Neural cell (in vitro differentiated cells): Measurements from ENCODE around the gene TMEM181. TPM values are rescaled to one million over a fixed set of nuclear protein-coding genes. Genes with fewer than 3 reads are reported as not detected.

Source experiments
- H2AFZ ChIP-seq: fragments of 200-600, 300-800 bp; sonication (generic), shearing (Covaris generic); 2 replicates; pipeline ENCODE4 v1.6.0; 2014; ENCODE audit warnings: low read depth, mild to moderate bottlenecking, antibody characterized with exemption, low read length, moderate library complexity
- H3F3A ChIP-seq: fragments of 200-600 bp; shearing (Covaris generic); 2 replicates; pipeline ENCODE4 v1.6.1; 2016; ENCODE audit warnings: mild to moderate bottlenecking, moderate library complexity, mixed read lengths, antibody characterized with exemption, low read length; ENCODE audit not compliant: insufficient read depth, poor library complexity, severe bottlenecking
- H3K27ac ChIP-seq: fragments of 200-600, 300-800 bp; sonication (generic), shearing (Covaris generic); 2 replicates; pipeline ENCODE4 v1.5.1; 2014; ENCODE audit warnings: mild to moderate bottlenecking, low read length, moderate library complexity
- H3K27me3 ChIP-seq: fragments of 300-800, 200-600 bp; sonication (generic), shearing (Covaris generic); 2 replicates; pipeline ENCODE4 v1.6.0; 2014; ENCODE audit warnings: mild to moderate bottlenecking, low read depth, low read length, moderate library complexity; ENCODE audit not compliant: insufficient read depth
- H3K36me3 ChIP-seq: fragments of 300-800, 200-600 bp; sonication (generic), shearing (Covaris generic); 2 replicates; pipeline ENCODE4 v1.5.1; 2014; ENCODE audit warnings: mild to moderate bottlenecking, antibody characterized with exemption, low read length, moderate library complexity; ENCODE audit not compliant: insufficient read depth
- H3K4me2 ChIP-seq: fragments of 300-800, 200-600 bp; sonication (generic), shearing (Covaris generic); 2 replicates; pipeline ENCODE4 v1.6.0; 2014; ENCODE audit warnings: mild to moderate bottlenecking, low read length
- H3K4me3 ChIP-seq: fragments of 300-800, 200-600 bp; sonication (generic), shearing (Covaris generic); 2 replicates; pipeline ENCODE4 v1.5.1; 2014; ENCODE audit warnings: mild to moderate bottlenecking, low read length, moderate library complexity
- H3K79me2 ChIP-seq: fragments of 200-600 bp; shearing (Covaris generic); replicated peaks from 2 replicates; pipeline ENCODE4 v1.6.0; 2014; ENCODE audit warnings: mild to moderate bottlenecking, low read length, moderate library complexity; ENCODE audit not compliant: insufficient read depth
- H3K9ac ChIP-seq: fragments of 300-800, 200-600 bp; sonication (generic), shearing (Covaris generic); 2 replicates; pipeline ENCODE4 v1.6.1; 2016; ENCODE audit warnings: mild to moderate bottlenecking, low read length, mixed read lengths
- H3K9me2 ChIP-seq: fragments of 200-600 bp; shearing (Covaris generic); 2 replicates; pipeline ENCODE4 v1.6.1; 2016; ENCODE audit warnings: mild to moderate bottlenecking, low read length, mixed read lengths; ENCODE audit not compliant: insufficient read depth
- H3K9me3 ChIP-seq: fragments of 200-600, 300-800 bp; sonication (generic), shearing (Covaris generic); 2 replicates; pipeline ENCODE4 v1.6.1; 2016; ENCODE audit warnings: mild to moderate bottlenecking, mixed run types, low read length, moderate library complexity, mixed read lengths
- H4K20me1 ChIP-seq: fragments of 200-600 bp; shearing (Covaris generic); 2 replicates; pipeline ENCODE4 v1.6.1; 2016; ENCODE audit warnings: mild to moderate bottlenecking, mixed run types; ENCODE audit not compliant: insufficient read depth
- CTCF ChIP-seq: fragments of 450-650 bp; IDR thresholded peaks from 2 replicates; pipeline ENCODE4 v1.5.1; 2014; ENCODE audit warnings: antibody characterized with exemption, mild to moderate bottlenecking, moderate library complexity; ENCODE audit not compliant: poor library complexity, severe bottlenecking
- EP300 ChIP-seq: fragments of 450-650 bp; conservative IDR thresholded peaks from 2 replicates; pipeline ENCODE4 v1.6.1; 2014; ENCODE audit warnings: antibody characterized with exemption, mild to moderate bottlenecking, moderate library complexity; ENCODE audit not compliant: poor library complexity, severe bottlenecking
- EZH2 ChIP-seq: fragments of 200-600, 300-800 bp; shearing (Covaris generic), sonication (generic); IDR thresholded peaks from 2 replicates; pipeline ENCODE4 v1.6.1; 2014; ENCODE audit warnings: antibody characterized with exemption, low read length, borderline replicate concordance, mild to moderate bottlenecking; ENCODE audit not compliant: insufficient read depth, poor library complexity, severe bottlenecking
- MXI1 ChIP-seq: fragments of 450-650 bp; conservative IDR thresholded peaks from 2 replicates; pipeline ENCODE4 v1.6.1; 2014; ENCODE audit warnings: antibody characterized with exemption, mild to moderate bottlenecking; ENCODE audit not compliant: poor library complexity, severe bottlenecking
- POLR2AphosphoS5 ChIP-seq: IDR thresholded peaks from 2 replicates; pipeline ENCODE4 v1.6.1; 2012
- RAD21 ChIP-seq: fragments of 450-650 bp; conservative IDR thresholded peaks from 2 replicates; pipeline ENCODE4 v1.6.1; 2014; ENCODE audit warnings: antibody characterized with exemption, mild to moderate bottlenecking, moderate library complexity
- REST ChIP-seq: IDR thresholded peaks from 2 replicates; pipeline ENCODE4 v1.6.1; 2012; ENCODE audit warnings: borderline replicate concordance
- SMC3 ChIP-seq: fragments of 450-650 bp; conservative IDR thresholded peaks from 2 replicates; pipeline ENCODE4 v1.6.1; 2014; ENCODE audit warnings: antibody characterized with exemption, mild to moderate bottlenecking, moderate library complexity; ENCODE audit not compliant: poor library complexity
- TAF1 ChIP-seq: IDR thresholded peaks from 2 replicates; pipeline ENCODE4 v1.6.1; 2012; ENCODE audit warnings: low read depth
- polyA plus RNA-seq: library from polyadenylated mRNA; depleted of rRNA; stranded (reverse); fragments of >200 nt; gene quantifications from 2 replicates; pipeline ENCODE4 v1.2.3, GENCODE V29; 2014

The TMEM181 gene
- polyA plus RNA-seq, 1 donor from 2014 or later: 47.6 TPM

DNA sequence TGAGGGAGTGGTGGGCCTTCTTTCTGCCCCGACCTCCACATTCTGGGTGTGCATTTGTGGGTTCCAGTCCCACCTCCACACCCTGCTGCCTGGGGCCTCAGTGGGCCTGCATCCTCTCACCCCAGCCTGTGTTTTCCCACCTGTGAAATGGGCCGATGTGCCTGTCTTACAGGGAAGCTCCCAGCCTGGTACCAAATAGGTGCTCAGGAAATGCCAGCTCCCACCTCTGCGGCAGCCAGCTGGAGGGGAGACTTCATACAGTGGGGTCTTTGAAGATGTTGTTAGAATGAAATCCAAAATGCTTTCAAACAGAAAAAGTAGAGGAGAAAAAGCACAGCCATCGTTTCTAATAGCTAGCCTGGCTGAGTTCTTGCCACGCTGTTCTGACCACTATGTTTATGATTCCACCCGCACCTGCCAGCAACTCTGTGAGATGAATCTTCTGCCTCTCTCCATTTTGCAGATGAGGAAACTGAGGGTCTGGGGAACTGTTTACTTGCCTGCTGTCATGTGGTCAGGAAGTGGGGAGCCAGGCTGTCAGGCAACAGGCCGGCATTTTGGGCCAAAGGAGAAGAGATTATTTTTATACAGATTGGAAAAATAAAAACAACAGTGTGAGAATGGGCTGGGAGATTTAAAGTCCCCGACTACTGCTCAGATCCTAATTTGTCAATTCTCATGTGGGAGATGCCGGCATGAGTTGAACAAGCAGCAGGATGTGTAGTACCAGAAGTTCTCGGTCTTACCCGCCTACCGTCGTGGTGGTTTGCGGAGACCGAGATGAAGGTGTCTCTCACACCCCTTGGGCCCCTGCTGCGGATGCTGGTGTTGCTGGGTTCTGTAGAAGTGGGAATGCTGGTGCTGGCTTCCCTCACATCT lies 4.6 kb downstream of the TMEM181 start:
- H3K79me2 ChIP-seq: peaks cover 34% of the 10 kb centered on the region
- H3K9me2 ChIP-seq: no peaks in the 10 kb centered on the region
- no peaks in the 10 kb centered on the region for H3K27me3 ChIP-seq
- H4K20me1 ChIP-seq: peaks cover 10% of the 10 kb centered on the region
- no peak overlapping the region for H2AFZ ChIP-seq
- H3K27ac ChIP-seq: no peak overlapping the region
- no peaks in the 10 kb centered on the region for H3K36me3 ChIP-seq
- no peak overlapping the region for H3K4me3 ChIP-seq
- no peak overlapping the region for H3K9ac ChIP-seq
- TF ChIP-seq RAD21 (no peak), EZH2 (no peak), REST (no peak), EP300 (no peak), MXI1 (no peak), CTCF (no peak), SMC3 (no peak), POLR2AphosphoS5 (no peak), TAF1 (no peak)
- no peaks in the 10 kb centered on the region for H3F3A ChIP-seq
- H3K9me3 ChIP-seq: no peaks in the 10 kb centered on the region
- H3K4me2 ChIP-seq: no peak overlapping the region

- Histone ChIP-seq H3K4me3 (no peak overlapping the region), H3K4me2 (no peak overlapping the region), H4K20me1 (peaks cover 10% of the 10 kb centered on the region), H3K27me3 (no peaks in the 10 kb centered on the region), H3K36me3 (no peaks in the 10 kb centered on the region), H2AFZ (no peak overlapping the region), H3K27ac (no peak overlapping the region), H3K9me2 (no peaks in the 10 kb centered on the region), H3K79me2 (peaks cover 34% of the 10 kb centered on the region), H3K9ac (no peak overlapping the region), H3K9me3 (no peaks in the 10 kb centered on the region), H3F3A (no peaks in the 10 kb centered on the region)
- TF ChIP-seq RAD21 (no peak), EZH2 (no peak), SMC3 (no peak), REST (no peak), CTCF (no peak), TAF1 (no peak), MXI1 (no peak), POLR2AphosphoS5 (no peak), EP300 (no peak)
These were observed 5.2 kb downstream of the TMEM181 start for GRCh38 chr6:158565122-158565429.
